IPS-NIHi7 (cell line): ENCODE results near the gene NAT9.

Experiments used
- DNase-seq: peaks from one replicate; pipeline ENCODE4 v3.0.0; 2012; ENCODE audit warnings: mixed read lengths; ENCODE audit errors: extremely low spot score

NAT9 gene

DNA sequence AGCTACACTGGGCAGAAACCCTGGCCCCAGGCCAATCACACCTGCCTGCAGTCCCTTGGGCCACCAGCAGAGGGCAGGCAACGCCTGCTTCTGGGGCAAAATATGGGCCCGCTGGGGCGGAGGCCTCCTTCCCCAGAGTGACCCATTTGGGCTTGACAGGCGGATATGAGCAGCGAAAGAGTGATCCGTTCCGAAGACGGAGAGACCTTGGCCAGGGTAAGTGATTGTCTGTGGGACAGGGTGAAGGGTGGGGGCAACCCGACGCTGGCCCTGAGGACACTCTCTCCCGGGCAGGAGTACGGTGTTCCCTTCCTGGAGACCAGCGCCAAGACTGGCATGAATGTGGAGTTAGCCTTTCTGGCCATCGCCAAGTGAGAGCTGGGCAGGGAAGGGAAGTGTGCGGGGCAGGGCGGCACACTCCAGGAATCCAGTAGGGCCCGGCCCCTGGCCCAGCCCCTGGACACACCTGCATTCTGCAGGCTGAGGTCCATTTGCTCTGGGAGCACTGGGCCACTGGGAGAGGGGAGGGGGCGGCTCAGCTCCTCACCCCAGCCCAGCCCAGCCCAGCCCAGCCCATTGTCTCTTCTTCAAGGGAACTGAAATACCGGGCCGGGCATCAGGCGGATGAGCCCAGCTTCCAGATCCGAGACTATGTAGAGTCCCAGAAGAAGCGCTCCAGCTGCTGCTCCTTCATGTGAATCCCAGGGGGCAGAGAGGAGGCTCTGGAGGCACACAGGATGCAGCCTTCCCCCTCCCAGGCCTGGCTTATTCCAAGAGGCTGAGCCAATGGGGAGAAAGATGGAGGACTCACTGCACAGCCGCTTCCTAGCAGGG, 31.2 kb downstream of the NAT9 start:
- DNase-seq, result peak; percentile 81

GRCh38 chr17:74744349-74744713, 31.8 kb downstream of the NAT9 start:
- no peak for DNase-seq

- no peak for DNase-seq
Measured at GRCh38 chr17:74743755-74744154, 32.4 kb downstream of the NAT9 start.

DNA sequence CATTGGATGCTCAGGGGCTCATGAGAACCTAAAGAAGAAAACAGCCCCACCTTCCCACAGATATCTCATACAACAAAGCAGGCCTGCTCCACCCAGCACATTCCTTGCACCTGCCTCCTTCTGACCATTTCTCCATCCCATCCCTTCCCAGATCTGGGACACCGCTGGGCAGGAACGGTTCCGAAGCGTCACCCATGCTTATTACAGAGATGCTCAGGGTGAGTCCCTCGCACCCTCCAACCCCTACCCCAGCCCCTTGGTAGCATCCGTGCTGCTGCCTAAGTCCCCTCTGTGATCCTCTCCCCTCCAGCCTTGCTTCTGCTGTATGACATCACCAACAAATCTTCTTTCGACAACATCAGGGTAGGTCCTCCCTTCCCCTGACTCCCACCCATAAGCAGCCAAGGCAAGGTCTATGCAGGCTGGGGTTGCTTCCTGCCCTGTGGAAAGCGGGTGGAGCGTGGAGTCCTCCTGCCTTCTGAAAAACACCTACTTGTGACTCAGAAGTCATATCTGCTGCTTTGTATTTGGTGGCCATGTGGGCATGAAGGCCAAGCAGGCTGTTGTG, 33.1 kb downstream of the NAT9 start:
- no peak for DNase-seq

DNA sequence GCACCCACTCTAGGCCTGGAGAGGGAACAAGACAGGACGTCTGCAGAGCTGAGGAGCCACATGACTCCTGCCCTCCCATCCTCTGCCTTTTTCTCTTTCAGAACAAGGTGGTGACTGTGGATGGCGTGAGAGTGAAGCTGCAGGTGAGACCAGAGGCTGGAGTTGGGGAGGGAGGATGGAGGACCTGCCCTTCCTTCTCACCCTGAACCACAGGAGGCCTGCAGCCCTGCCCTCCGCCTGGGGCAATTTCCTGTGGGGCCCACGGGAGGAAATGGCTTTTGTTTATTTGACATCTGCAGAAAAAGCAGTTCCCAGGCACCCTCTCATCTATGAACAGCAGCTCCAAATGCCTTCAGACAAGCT, 34.0 kb downstream of the NAT9 start:
- DNase-seq, result no peak

- DNase-seq, result no peak
Measured at GRCh38 chr17:74740641-74741387, 35.3 kb downstream of the NAT9 start.

DNA sequence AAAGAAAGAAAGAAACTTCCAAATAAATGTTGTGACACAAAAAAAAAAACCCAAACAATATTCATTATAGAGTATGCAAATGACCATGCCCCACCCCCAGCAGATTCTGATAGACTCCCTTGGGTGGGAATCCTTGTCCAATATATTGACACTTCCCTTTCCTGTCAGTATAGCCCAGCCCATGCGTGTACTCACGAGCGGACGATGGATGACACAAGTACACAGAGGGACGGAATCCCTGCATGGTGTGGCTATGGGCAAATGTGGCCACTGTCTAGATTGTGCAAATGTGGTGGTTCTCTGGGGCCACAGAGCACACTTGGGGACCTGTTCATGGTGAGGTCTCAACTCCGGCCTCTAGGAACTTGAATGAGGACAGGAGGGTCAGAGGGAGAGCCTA, 36.0 kb downstream of the NAT9 start:
- no peak for DNase-seq

- DNase-seq, result no peak
Measured at GRCh38 chr17:74739227-74739831, 36.8 kb downstream of the NAT9 start.

DNA sequence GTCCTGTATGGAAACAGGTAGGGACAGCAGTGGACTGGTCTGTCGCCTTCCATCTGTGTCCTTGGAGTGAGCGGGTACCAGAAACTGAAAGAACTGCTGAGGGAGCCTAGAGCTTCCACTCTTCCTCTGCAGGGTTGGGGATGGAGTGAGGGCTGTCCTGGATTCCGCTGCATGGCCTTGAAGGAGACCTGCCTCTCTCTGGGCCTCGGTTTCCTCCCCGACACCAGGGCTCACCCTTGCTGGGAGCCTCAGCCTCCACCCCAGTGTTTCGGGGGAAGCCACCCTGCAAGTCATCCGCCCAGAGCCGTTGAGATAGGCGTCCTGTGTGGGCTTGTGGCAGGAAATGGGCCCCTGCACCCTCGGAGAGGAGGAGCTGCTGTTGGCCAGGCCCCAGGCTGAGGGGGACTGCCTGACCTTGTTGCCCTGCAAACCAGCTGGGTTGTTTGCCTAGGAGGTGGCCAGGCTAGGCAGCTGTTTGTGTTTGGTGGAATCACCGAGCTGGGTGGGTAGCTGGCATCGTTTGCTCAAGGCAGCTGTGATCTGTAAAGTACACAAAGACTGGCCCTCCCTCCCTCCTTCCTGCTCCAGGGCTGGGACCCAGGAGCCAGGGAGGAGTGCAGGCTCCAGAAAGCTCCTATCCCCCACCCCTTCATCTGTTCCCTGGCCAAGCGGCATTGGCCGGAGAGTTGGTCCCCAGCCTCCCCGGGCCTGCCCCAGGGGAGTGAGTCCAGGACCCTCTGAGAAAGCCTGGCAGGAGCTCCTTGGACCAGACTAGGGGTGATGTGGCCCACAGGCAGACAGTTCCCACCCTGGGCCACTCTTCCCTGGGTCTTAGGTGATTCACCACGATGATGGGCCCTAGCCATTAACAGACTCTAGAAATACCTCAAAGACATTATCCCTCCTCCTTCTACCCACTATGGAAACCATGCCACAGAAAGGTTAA, 37.8 kb downstream of the NAT9 start:
- no peak for DNase-seq

DNA sequence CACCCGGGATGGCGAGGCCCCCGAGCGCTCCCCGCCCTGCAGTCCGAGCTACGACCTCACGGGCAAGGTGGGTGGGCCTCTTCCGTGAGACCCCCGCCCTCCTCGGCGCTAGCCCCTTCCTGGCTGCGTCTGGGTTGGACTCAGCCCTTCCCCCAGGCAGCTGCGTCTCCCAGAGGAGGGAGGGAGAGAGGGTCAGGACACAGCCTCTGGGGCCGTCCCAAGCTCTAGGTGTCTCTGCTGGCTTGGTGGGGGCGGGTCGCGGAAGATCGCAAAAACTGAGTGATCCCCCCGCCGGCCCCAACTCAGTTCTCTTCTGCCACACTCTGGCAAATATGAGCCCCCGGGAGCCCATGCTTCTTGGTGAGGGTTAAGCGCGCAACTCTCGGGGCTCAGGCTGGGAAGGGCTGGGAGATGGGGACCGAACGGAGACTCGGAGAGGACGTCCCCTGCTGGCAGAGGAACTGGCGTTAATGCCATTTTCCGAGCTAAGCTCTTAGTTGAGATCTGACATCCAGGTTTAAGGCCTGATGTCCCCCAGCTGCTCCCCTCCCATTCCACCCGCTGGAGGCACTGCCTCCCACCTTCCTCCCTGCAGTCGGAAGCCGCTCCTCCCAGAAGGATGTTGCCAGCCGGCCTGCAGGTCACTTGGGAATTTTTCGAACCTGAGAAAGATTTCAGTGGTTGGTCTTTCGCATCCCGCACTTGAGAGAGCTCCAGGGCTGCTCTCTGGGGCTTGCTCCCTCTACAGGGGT, 38.7 kb downstream of the NAT9 start:
- DNase-seq, result peak; percentile 76

GRCh38 chr17:74736513-74737298, 39.4 kb downstream of the NAT9 start, which contains the start of gene RAB37:
Gene RAB37, plus strand, starts transcription at chr17:74737256. Its CDS starts 17 bp downstream, at chr17:74737273.
- peak; percentile 82 for DNase-seq

GRCh38 chr17:74734256-74734655, 41.9 kb downstream of the NAT9 start:
- no peak for DNase-seq

DNA sequence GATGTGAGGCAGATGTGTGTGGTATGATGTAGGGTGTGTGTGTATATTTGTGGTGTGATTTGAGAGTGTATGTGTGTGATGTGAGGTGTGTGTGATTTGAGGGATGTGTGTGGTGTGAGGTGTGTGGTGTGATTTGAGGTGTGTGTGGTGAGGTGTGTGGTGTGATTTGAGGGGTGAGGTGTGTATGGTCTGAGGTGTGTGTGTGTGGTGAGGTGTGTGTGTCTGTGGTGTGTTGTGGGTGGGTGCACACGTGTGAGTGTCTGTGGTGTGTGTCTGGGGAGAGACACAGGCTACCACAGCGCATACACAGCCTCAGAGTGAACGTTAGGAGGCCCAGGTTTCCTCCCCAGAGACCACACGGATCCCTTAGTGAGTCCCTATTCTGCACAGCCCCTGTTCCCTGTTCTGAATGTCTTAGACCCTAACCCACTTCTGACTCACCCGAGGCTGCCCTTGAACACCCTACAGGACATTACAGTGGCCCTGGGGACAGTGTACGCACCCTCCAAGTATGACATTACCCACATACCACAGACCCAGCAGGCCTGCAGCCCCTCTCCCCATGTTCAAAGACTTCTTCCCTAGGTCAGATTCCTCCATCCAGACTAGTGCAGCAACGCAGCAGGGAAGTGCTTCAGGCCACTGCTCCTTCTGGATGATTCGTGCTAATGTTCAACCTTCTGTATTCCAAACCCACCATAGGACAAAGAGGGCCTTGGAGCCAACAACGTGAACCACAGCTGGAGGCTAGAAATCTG, 42.6 kb downstream of the NAT9 start:
- no peak for DNase-seq

DNA sequence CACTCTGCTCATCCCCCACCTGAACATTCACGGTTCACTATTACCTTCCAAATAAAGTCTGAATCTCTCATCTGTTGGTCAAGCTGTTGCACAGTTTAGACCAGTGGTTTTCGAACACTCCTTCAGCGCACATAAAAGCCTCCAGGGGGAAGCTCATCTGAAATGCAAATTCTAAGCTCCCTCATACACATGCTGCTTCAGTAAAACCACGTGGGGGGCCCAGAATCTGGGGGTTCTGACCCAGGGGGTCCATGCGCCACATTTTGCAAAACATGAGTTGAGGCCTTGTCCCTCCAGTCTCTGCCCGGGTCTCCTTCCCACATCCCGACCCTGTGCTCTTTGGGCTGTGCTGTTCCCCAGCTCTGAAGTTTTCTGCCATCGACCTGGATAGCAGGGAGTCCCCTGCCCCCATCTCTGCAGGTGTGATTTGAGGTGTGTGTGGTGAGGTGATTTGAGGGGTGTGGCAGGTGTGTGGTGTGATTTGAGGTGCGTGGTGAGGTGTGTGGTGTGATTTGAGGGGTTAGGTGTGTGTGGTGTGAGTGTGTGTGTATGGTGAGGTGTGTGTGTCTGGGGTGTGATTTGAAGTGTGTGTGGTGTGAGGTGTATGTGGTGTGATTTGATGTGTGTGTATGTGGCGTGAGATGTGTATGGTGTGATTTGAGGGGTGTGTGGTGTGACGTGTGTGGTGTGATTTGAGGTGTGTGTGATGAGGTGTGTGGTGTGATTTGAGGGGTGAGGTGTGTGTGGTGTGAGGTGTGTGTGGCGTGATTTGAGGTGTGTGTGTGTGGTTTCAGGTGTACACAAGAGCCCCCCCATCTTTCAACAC, 43.9 kb downstream of the NAT9 start:
- no peak for DNase-seq

GRCh38 chr17:74731347-74731605, 44.9 kb downstream of the NAT9 start:
- DNase-seq, result no peak

- no peak for DNase-seq
Measured at GRCh38 chr17:74730491-74731346, 45.4 kb downstream of the NAT9 start.

GRCh38 chr17:74729866-74730265, 46.3 kb downstream of the NAT9 start:
- DNase-seq, result no peak
